NCI-H524 treated with DMSO at 0.1 percent for 48 hours (cell line): Measurements from ENCODE around the gene ADAMTS9.

Experiments
- DNase-seq: peaks from one replicate; lab custom pipeline; 2025; lab: John Stamatoyannopoulos, UW

Gene ADAMTS9

DNA sequence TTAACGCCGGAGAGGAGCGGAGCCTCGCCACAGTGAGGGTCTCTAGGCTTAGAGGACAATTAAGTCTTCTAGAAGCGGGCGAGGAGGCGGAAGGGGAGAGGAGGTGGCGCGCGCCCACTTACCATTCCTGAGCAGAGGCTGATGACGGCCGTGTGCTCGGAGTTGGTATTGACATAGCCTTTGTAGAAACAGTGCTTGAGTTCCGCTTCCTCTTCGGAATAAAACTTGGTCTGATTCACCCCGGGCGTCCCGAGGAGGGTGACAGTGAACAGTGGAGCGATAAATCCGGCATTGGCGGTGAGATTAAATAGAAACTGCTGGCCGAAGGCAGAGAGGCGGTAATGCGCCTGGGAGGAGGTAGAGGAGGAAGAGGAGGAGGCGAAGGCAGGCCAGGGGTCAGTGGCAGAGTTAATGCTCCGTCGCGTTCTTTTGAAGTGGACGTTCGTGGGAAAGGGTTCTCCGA, 1.3 kb downstream of the ADAMTS9 start:
- no peak for DNase-seq

DNA sequence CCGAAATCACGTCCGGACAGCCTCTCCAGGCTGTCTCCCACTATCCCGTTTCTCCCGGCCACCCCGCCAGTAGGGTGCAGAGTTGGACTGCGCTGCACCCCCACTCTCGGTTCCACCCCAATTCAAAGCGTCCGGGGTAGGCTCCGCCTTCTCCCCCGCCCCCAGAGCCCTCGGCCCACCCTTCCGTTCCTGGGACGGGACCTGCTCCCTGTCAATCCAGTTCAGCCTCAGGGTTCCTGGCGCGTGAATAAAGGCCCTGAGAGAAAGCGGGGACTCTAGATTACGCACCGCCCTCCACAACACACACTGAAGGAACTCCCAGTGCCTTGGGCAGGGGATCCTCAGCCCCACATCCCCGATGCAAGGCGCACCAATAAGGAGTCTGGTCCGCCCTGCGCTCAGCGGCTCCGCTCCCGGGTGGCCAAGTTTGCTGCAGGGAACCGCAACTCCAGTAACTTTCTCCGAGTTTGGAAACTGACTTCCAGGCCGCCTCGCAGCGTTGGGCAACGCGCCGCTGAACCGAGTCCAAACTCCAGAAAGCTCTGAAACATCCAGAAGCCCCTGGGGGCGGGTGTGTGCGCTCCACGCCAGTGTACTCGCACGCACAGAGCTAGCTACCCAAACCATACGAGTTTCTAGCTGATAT, 1.9 kb downstream of the ADAMTS9 start:
- DNase-seq, result no peak

DNA sequence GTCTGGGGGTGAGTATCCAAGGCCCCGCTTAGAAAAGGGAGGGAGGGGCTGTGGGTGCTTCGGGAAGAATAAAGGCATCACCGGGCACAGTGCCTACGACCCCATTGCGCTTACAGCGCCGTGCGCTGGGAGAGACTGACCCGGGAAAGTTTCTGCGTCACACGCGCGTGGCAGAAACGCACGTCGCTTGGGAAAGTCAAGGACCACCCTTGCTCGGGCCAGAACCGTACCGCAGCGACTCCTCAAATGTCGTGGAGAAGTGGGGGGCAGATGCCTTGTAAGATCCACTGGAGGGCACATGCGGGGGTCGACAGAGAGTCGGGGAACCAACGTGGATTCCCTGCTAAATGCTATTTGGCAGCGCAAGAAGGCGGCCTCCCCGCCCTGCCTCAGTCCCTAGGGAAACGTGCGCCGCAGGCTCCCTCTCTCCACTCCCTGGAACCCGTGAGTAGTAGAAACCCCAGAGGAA, 2.4 kb downstream of the ADAMTS9 start:
- DNase-seq, result no peak

DNA sequence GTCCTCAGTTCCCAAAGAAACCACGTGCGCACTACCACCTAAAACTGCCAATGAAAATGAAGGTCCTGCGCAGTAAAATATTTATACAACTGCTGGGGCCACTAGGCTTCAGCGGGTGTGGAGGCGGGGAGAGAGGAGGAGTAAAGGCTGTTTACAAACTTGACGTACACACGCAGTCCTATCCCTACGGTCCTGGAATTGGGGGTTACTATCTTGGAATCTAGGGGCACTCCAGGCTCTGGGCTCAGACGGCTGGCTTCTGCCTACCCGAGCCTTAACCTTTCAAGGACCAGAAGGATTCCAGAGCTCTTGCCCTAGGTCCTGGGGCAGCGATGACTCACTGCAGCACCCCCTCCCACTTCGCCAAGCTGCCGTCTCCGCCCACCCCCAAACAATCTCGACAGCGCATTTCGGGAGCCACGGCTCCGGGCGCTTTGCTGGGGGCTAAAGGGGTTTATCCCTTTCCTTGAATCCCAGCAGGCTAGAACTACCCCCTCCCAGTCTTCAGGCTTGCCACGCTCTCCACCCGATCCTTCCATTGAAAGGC, 3.0 kb downstream of the ADAMTS9 start:
- DNase-seq, result no peak

DNA sequence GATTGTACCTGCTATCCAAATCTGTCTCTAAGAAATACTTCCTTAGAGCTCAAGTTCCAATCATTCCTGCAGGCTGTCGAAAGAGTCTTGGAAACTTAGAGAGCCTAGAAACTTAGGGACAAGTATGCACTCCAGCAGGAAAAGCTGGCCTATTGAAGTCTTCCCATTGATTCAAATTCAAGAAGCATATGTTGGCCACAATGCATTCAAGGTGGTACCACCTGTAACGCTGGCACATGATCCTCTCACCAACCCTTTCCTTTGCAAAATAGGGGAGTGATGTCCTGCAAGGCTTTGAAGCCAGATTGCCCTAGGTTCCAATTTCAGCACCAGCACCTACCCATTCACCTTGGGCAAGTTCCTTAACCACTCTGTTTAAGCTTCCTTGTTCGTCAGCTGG, 6.0 kb downstream of the ADAMTS9 start:
- DNase-seq, result peak; percentile 65

DNA sequence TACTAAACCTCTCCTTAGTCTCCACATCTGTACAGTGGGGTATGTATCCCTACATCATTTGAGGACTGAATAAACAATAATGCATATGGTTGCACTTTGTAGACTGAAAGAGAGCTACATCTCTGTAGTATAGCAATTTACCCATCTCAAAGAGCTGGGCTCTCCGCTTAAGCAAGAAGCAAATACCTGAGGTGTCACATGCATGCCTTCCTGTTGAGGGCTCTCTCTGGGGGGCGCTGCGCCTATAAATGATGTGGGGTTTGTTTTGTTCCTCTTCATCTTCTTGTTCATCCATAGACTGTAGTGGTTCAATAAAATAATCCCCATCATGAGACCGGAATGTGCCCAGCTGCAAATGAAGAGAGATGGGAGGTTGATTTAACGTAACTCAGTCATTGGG, 6.8 kb downstream of the ADAMTS9 start:
- DNase-seq, result no peak

DNA sequence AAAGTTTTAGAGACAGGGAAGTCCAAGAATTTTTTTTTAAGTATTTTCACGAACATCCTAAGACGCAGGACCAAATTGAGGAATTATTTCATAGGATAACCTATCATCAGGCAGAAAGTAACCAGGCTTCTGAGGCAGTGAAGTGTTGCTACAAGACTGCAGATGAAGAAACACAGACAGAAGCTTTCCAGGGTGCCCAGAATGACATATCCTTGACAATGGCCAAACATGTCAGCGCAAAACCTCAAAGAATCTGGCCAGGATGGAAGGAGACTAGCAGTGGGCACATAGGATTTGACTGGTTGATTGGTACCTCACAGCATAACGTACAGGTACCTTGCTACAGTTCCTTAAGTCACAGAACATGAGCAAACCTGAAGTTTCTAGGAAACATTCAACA, 7.5 kb downstream of the ADAMTS9 start:
- DNase-seq, result no peak

DNA sequence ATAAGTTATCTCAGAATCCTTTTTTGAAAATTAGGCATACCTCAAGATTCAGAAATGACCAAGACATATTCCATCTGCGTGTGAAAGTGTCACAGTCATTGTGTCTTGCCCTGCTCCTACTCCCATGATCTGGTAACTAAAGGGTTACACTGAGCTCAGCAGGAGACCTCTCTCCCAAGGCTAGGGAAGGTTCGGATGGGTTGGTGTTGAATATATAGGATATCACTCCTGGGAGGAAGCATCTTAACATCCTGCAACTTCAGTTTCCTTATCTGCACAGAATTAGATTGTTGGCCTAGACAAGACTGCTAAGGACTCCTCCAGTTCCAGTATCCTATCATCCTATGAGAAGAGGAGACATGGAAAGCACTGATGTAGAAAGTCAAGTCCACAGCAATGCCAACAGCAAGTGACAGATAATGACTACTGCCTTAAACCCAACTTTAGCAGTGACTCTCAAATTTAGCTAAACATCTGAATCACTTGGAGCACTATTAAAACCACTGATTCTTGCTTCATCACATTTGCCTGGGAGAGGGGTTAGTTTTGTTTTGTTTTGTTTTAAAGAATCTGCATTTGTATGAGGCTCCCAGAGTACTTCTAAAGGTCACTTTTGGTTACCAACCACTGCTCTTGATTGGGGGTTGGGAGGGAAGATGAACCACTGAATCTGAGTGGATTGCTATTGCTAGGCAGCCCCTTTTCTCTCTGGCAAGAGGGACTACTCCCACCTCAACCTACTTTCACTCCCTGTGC, 9.7 kb downstream of the ADAMTS9 start:
- no peak for DNase-seq

DNA sequence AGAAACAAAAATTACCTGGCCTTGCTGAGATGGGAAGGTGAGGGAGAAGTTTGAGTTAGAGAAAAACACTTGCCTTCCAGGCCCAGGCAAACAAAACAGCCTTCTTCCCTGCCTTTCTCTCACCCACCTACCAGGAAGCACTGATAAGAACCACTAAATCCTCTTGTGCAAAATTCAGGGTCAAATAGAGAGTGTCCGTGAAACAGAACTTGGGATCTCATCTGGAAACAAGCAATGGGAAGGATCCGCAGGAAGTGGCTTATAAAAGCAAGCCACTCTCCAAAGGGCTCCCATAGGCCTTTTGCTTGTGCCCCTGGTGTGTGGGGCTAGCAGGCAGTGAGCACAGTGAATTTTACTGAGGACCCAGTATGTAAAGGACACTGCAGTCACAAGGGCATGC, 11.0 kb downstream of the ADAMTS9 start:
- no peak for DNase-seq

DNA sequence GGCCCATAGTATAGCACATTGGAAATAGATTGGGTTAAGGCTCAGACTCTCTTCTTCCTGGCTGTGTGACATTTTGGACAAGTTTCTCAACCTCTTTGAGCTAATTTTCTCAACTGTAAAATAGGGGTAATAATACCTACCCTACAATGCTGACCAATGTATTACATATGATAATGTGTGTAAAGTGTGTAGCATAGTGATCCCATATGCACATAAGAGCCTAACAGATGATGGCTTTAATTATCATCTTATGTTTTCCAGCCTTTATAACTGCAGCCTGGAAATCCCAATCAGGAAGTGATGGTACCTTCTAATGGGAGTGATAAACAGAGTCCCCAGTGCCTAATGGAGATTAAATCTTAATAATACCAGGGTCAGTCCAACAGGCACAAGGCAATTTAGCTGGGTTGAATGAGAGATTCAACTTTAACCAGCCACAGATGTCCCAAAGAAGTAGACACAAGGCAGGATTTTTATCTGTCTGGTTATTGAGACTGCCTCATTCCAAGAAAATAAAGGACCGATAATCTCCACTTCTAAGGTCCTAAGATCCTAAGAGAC, 12.0 kb downstream of the ADAMTS9 start:
- peak; percentile 29 for DNase-seq

DNA sequence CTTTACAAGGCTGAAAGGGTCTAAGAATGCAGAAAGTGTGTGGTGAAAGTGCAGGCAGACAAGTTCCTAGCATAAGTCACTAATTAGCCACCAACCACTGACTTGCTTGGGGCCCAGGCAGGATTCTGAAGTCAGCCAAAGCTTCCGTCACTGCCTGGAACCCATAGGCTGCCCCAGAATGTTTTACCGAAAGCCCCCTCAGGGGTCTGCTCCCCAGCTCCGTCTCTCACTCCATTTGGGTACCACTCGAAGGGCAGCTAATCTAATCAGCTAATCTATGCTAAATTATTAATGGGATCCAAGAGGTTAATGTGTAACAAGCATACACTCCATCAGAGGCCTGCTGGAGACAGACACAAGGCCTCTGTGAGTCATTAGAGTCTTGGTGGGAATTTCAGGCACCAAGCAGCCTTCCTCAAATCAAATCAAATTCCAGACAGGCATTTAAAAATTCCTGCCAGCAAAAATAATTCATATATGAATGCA, 13.2 kb downstream of the ADAMTS9 start:
- no peak for DNase-seq

DNA sequence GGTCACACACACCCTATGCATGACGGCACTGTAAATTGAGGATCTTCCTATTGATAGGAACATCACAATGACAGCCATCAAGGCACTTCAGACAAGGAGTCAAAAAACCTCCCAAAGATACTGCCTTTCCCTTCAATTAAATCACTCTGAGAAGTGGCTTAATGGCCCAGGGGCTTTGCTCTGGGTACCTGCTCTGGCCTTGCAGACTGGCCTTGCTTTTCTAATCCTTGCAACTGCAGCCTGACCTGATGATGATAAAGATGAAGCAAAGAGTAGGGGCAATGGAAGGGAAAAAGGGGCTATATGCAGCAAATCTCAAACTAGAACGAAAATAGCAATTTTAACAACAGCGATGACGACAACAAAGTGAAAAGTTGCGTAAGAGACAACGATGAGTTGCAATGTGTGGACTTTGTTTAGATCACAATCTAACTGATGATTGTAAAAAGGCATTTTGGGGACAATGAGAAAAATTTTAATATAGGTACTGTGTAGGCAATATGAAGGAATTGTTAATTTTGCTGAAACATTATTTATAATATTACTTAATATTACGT, 14.6 kb downstream of the ADAMTS9 start:
- DNase-seq, result no peak

DNA sequence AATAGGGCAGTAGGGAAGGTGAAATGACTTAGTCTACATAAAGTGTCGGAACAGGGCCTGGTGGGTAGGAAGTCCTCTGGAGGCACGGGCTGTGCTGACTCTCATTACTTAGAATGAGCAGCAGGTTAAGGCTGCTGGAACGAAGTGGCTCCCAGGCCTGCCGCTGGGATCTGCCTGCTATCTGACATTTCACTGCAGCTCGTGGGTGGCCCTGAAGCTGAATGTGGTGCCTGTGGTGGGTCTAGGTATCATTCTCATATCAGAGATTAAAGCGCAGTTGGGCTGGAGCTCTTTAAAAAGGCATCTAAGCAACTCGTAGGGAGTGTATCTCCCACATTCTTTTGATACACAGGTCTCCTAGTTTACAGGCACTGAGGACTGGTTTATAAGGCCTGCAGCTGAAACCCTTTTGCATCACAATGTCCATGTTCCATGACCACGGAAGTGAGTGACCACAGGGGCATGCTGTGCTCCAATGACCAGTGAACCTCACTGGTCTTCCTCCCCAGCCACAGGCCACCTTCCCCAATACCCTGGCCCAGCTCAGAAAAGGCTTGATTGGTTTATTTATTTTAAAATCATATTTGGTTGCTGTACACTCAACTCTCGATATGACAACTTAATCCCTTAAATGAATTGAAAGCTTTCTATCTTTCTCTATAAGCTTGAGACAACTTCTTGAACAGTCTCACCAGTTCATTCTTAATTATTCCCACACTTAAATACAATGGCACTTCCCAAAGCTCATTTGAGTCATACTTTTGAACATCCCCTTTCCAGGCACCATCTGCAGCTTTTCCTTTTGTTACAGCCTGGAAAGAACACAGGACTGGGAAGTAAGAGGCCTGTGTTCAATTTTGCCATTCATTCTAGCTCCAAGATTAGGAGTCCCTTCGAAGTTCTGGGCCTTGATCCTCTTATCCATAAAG, 19.0 kb downstream of the ADAMTS9 start:
- DNase-seq, result no peak

DNA sequence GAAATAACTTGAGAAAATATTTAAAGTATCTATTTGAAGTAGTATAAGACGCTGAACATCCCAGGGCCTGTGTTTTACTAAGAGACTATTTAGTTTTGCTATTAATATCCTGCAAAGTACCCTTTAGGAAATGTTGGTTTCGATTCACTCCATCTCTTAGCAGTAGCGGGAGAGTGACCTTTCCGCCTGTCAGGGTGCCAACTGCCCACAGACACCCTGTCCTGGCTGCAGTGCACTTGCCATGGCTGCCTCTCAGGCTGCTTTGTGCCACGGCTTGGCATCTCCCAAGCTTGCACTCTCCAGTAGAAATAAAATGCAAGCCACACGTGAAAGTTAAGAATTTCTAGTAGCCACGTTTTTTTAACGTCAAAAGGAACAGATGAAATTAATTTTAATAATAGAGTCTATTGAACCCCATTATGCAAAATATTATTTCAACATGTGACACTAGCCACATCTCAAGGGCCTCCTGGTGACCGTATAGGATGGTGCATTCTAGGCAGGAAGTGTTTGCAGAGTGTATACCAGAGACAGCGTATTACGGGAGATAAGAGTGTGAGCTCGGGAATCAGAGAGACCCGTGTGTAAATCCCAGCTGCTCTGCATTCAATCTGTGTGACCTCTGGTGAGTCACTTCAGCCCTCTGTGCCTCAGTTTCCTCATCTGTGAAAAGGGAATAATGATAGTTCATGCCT, 19.8 kb downstream of the ADAMTS9 start:
- no peak for DNase-seq

DNA sequence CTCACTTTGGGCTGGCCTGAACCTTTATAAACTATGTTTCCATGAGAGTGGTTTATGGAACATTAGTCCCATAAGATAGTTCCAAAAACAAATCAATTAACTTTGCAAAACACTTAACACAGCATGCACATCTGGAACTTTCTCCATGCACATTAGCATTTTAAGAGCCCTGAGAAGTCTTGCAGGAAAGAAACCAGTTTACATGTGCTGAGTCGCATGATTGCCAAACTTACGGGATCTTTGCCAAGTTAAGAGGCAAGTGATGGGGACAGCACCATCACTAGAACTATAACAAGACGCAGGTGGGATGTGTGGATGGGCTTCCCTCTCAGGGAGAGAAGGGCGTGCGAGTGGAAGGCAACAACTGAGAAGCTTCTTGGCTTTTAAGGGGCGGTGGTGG, 20.7 kb downstream of the ADAMTS9 start:
- DNase-seq, result no peak

DNA sequence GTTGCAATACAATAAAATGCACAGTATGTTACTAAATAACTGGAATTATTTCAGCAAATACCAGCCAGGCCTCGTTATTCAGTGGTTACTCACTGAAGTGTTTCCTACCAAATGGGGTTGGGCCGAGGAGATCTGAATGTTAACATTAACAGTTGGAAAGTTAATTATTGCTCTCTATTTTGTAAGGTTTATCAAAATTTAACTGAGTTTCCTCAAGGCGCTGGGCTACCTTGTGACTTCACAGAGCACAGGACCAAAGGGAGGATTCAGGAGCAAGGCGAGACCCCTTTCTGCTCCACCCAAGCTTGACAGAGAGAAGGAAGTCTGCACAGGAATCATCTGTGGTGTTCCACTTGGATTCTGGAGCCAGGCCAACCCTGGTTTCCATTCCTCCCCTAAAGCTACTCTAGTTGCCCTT, 21.6 kb downstream of the ADAMTS9 start:
- DNase-seq, result no peak

DNA sequence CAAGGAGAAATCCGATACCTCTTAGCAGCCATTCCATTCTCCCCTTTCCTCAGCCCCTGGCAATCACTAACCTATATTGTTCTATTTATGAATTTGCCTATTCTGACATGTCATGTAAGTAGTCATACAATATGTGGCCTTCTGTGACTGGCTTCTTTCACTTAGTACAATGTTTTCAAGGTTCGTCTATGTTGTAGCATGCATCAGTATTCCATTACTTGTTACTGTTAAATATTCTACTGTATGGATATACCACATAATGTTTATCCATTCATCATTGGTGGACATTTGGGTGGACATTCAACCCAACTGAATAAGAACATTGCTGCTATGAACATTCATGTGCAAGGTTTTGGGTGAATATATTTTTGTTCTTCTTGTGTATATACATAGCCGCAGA, 23.4 kb downstream of the ADAMTS9 start:
- no peak for DNase-seq

DNA sequence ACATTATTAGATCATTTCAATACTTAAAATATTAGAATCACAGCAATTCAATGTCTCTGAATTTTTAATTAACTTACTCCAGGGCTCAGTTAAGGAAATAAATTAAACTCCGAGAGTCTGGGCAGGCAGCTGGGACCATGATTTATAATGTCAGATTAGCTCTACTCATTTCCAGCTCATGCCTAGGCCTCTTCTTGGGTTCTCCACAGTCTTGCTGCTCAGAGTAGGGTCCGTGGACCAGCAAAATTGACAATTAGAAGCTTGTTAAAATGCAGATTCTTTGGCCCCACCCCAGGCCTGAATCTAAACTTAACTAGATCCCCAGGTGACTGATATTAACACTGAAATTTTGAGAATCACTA, 28.2 kb downstream of the ADAMTS9 start:
- DNase-seq, result no peak

DNA sequence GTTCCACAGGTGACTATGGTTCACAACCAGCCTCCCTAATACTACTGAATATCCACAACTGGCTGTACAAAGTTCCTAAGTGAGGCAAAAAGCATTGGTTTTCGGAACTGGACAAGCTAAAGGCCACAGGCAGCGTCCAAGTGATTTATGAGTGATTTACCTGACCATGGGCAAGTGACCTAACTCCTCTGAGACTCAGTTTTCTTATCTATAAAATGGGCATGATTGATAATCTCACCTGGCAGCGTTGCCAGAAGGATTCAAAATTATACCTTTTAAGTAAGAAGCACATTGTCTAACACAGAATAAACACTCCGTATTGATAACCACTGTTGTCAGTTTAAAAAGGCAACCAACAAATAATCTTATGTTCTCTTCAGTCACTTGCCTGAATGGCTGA, 29.8 kb downstream of the ADAMTS9 start:
- no peak for DNase-seq

DNA sequence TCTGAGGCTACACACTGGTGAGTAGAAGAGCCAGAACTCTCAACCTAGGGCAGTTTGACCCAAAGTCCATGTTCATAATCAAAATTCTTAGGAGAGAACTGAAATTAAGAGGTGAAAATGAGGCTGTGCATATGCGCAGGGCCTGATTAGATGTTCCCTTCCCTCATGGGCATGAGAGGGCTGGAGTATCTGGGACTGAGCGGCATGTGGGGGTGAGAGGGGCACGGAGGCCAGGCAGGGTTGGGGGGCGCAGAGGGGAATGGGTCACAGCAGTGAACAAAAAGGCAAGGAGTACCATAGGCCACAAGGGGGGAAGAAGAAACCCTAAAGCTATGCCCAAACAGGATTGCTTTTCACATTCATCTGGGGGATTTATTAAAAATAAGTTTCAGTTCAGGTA, 31.3 kb downstream of the ADAMTS9 start:
- DNase-seq, result no peak

DNA sequence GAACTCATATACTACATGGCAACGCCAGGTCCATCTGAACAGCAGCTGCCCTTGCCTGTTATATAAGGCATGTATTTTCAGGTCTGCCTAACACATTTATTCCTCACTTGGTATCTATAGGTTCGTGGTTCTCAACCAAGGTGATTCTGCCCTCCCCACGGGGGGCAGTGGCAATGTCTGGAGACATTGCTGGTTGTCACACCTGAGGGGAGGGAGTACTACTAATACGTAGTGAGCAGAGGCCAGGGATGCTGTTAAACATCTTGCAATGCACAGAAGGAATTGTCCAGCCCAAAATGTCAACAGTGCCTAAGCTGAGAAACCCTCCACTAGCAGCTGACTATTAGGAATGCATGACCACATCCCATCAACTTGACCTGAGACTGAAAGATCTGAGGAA, 32.6 kb downstream of the ADAMTS9 start:
- DNase-seq, result no peak
